Keratinocyte (primary cell): Measurements from ENCODE around the gene MAG. TPM values are rescaled to one million over a fixed set of nuclear protein-coding genes. Genes with fewer than 3 reads are reported as not detected.

Experiments
- DNase-seq: peaks from one replicate; pipeline ENCODE4 v3.0.0-alpha.2; 2011; ENCODE audit warnings: low read depth, missing footprints, low spot score
- FAIRE-seq: peaks from 2 replicates; lab custom pipeline; 2011; peaks lifted over from hg19 to GRCh38; lab: Jason Lieb, UNC
- H2AFZ ChIP-seq: 2 replicates; pipeline ENCODE4 v1.6.0; 2012; ENCODE audit warnings: low read length, control low read depth, inconsistent platforms; ENCODE audit not compliant: control insufficient read depth
- H3K27ac ChIP-seq: 2 replicates; pipeline ENCODE4 v1.5.1; 2011; ENCODE audit warnings: low read length; ENCODE audit not compliant: control insufficient read depth, insufficient read depth
- H3K27me3 ChIP-seq: 3 replicates; pipeline ENCODE4 v1.6.0; 2011; ENCODE audit warnings: low read length; ENCODE audit not compliant: control insufficient read depth, insufficient read depth; ENCODE audit errors: extremely low read depth
- H3K36me3 ChIP-seq, 2 experiments: 2 replicates in 1 of 2; 3 replicates in 1 of 2; pipeline ENCODE4 v1.5.1; 2011; ENCODE audit warnings: low read length in 2 of 2, mild to moderate bottlenecking in 1 of 2; ENCODE audit not compliant: control insufficient read depth in 2 of 2, insufficient read depth in 2 of 2; ENCODE audit errors: extremely low read depth in 1 of 2
- H3K4me1 ChIP-seq: 3 replicates; pipeline ENCODE4 v1.5.1; 2011; ENCODE audit warnings: low read length; ENCODE audit not compliant: control insufficient read depth, insufficient read depth; ENCODE audit errors: extremely low read depth
- H3K4me2 ChIP-seq: 3 replicates; pipeline ENCODE4 v1.6.0; 2011; ENCODE audit warnings: low read depth, low read length; ENCODE audit not compliant: control insufficient read depth, insufficient read depth; ENCODE audit errors: extremely low read depth
- H3K4me3 ChIP-seq, 3 experiments: fragments of 200-600 bp in 1 of 3; sonication (generic) in 1 of 3; 2 replicates in 2 of 3; 3 replicates in 1 of 3; pipeline ENCODE4 v1.5.1; 2011 to 2016; ENCODE audit warnings: low read length in 3 of 3, mild to moderate bottlenecking in 3 of 3, control low read depth in 2 of 3, inconsistent platforms in 1 of 3, low read depth in 1 of 3, mixed read lengths in 1 of 3, mixed run types in 1 of 3, moderate library complexity in 1 of 3; ENCODE audit not compliant: control insufficient read depth in 2 of 3, insufficient read depth in 2 of 3; ENCODE audit errors: extremely low read depth in 1 of 3
- H3K79me2 ChIP-seq: 2 replicates; pipeline ENCODE4 v1.6.0; 2012; ENCODE audit warnings: low read length; ENCODE audit not compliant: control insufficient read depth, insufficient read depth
- H3K9ac ChIP-seq: 3 replicates; pipeline ENCODE4 v1.6.0; 2011; ENCODE audit warnings: low read length; ENCODE audit not compliant: control insufficient read depth, insufficient read depth; ENCODE audit errors: extremely low read depth
- H3K9me1 ChIP-seq: 3 replicates; pipeline ENCODE4 v1.6.0; 2011; ENCODE audit warnings: low read length; ENCODE audit not compliant: control insufficient read depth, insufficient read depth; ENCODE audit errors: extremely low read depth
- H3K9me3 ChIP-seq: 2 replicates; pipeline ENCODE4 v1.5.1; 2012; ENCODE audit warnings: low read depth, low read length; ENCODE audit not compliant: control insufficient read depth
- H4K20me1 ChIP-seq: 3 replicates; pipeline ENCODE4 v1.6.0; 2011; ENCODE audit warnings: low read length; ENCODE audit not compliant: control insufficient read depth, insufficient read depth; ENCODE audit errors: extremely low read depth
- CTCF ChIP-seq, 3 experiments: IDR thresholded peaks in 1 of 3; conservative IDR thresholded peaks in 1 of 3; optimal IDR thresholded peaks in 1 of 3; 2 replicates in 2 of 3; 3 replicates in 1 of 3; pipeline versions ENCODE3 to v1.5.1; 2011; ENCODE audit warnings: low read length in 3 of 3, mild to moderate bottlenecking in 3 of 3, moderate library complexity in 2 of 3, control low read depth in 1 of 3, inconsistent platforms in 1 of 3; ENCODE audit not compliant: insufficient read depth in 2 of 3; ENCODE audit errors: extremely low read depth in 1 of 3
- EZH2 ChIP-seq: IDR thresholded peaks from one replicate; pipeline ENCODE4 v1.6.1; 2012; ENCODE audit warnings: inconsistent platforms, mild to moderate bottlenecking, low read length, moderate library complexity
- dilution Hi-C: fragments of 300-500 bp; cut with MboI; formaldehyde crosslinking; loops from one replicate; pipeline ENCODE4 v1.7.0; 2020; ENCODE audit warnings: low sequenced_read_pairs; ENCODE audit not compliant: extremely low pct_ligation_motif_present
- polyA plus RNA-seq, 5 experiments: library from polyadenylated mRNA; depleted of rRNA in 3 of 5; stranded (reverse) in 3 of 5; stranded (forward) in 1 of 5; unstranded in 1 of 5; fragments of >200 nt; gene quantifications; 1 replicate in 1 of 5; 2 replicates in 3 of 5; 3 replicates in 1 of 5; pipeline versions ENCODE4 v1.2.1 to v1.2.3, GENCODE V29; 2011 to 2012; ENCODE audit warnings: missing spikeins in 2 of 5, low read depth in 1 of 5, low replicate concordance in 1 of 5

MAG gene
- polyA plus RNA-seq, 1 donor (not counting 4 experiments of a cell fraction or from before 2014, with no cell fraction given), result not detected

DNA sequence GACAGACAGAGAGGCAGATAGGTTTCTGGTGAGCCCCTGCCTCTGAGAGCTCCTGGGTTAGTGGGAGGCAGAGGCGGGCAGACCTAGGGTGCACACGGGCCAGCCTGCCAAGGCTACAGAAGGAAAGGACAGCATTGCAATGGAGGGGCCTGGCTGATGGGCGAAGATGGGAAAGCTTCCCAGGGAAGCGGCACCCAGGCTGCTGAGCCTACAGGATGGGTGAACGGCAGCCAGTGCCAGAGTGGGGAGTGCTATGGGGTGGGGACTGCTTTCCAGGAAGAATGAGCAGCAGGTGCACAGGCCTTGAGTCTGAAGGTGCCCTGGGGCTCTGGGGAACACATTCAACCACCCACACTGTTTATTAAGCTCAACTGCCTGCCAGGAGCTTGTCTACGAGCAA, 702 bp upstream of the MAG start:
- Histone ChIP-seq H3K4me1 (no peaks in the 10 kb centered on the region), H3K79me2 (no peaks in the 10 kb centered on the region), H3K4me3 (no peak overlapping the region), H3K36me3 (no peaks in the 10 kb centered on the region), H3K4me2 (no peak overlapping the region), H3K9me3 (no peaks in the 10 kb centered on the region), H3K9me1 (no peaks in the 10 kb centered on the region), H3K9ac (no peak overlapping the region), H2AFZ (no peak overlapping the region), H3K27me3 (peaks cover 50% of the 10 kb centered on the region), H3K27ac (no peak overlapping the region), H4K20me1 (no peaks in the 10 kb centered on the region)
- TF ChIP-seq CTCF (optimal IDR thresholded peaks at IDR 0.05 in 1 of 3, IDR thresholded peaks at IDR 0.05 in 1 of 3, conservative IDR thresholded peaks at IDR 0.05 in 1 of 3; ENCODE audit: extremely low read depth in 1 of 3, insufficient read depth in 2 of 3, low read length in 3 of 3) (no peak), EZH2 (no peak)
- FAIRE-seq (no peak), DNase-seq (no peak)
- dilution Hi-C loops, result no loop called here

- Histone ChIP-seq H3K9me3 (no peaks in the 10 kb centered on the region), H3K4me3 (no peak overlapping the region), H4K20me1 (no peaks in the 10 kb centered on the region), H3K27ac (no peak overlapping the region), H3K4me1 (no peaks in the 10 kb centered on the region), H3K79me2 (no peaks in the 10 kb centered on the region), H2AFZ (no peak overlapping the region), H3K27me3 (peaks cover 51% of the 10 kb centered on the region), H3K9me1 (no peaks in the 10 kb centered on the region), H3K36me3 (no peaks in the 10 kb centered on the region), H3K4me2 (no peak overlapping the region), H3K9ac (no peak overlapping the region)
- TF ChIP-seq EZH2 (no peak), CTCF (optimal IDR thresholded peaks at IDR 0.05 in 1 of 3, IDR thresholded peaks at IDR 0.05 in 1 of 3, conservative IDR thresholded peaks at IDR 0.05 in 1 of 3; ENCODE audit: extremely low read depth in 1 of 3, insufficient read depth in 2 of 3, low read length in 3 of 3) (no peak)
- FAIRE-seq, result no peak
- no peak for DNase-seq
- dilution Hi-C loops, result no loop called here
These were observed 731 bp downstream of the MAG start for GRCh38 chr19:35292421-35293362.
